Middle frontal gyrus (tissue), 1 donor: Measurements from ENCODE around the gene CDS1.
"Not testable (repeated sequence)": the region's sequence is repeated elsewhere in the genome, so short reads cannot be mapped to it uniquely, and the experiment has no call there.

ENCODE experiments used
- DNase-seq: peaks from one replicate; pipeline ENCODE4 v3.0.0-alpha.2; 2015; ENCODE audit warnings: low spot score; ENCODE audit errors: extremely low spot score

Gene CDS1

GRCh38 chr4:84672177-84672576 lies 89.2 kb downstream of the CDS1 start:
- DNase-seq, result no peak

GRCh38 chr4:84673475-84674240 lies 90.7 kb downstream of the CDS1 start:
- no peak for DNase-seq

- no peak for DNase-seq
Observed at GRCh38 chr4:84677093-84677492, 94.2 kb downstream of the CDS1 start.

- DNase-seq, result no peak
Observed at GRCh38 chr4:84677995-84678394, 95.1 kb downstream of the CDS1 start.

- peak; percentile 30 for DNase-seq
Observed at GRCh38 chr4:84678976-84679744, 96.2 kb downstream of the CDS1 start.

GRCh38 chr4:84680956-84681355 lies 98.0 kb downstream of the CDS1 start:
- DNase-seq, result no peak

- no peak for DNase-seq
Observed at GRCh38 chr4:84681486-84682274, 98.8 kb downstream of the CDS1 start.

- not testable (repeated sequence) for DNase-seq
Observed at GRCh38 chr4:84682661-84683060, 99.7 kb downstream of the CDS1 start.

GRCh38 chr4:84683064-84683850 lies 100.3 kb downstream of the CDS1 start:
- no peak for DNase-seq

GRCh38 chr4:84684361-84684760 lies 101.4 kb downstream of the CDS1 start:
- no peak for DNase-seq

GRCh38 chr4:84685105-84685504 lies 102.2 kb downstream of the CDS1 start:
- DNase-seq, result no peak

- no peak for DNase-seq
Observed at GRCh38 chr4:84688605-84689004, 105.7 kb downstream of the CDS1 start.

- no peak for DNase-seq
Observed at GRCh38 chr4:84689197-84689596, 106.3 kb downstream of the CDS1 start.

- DNase-seq, result no peak
Observed at GRCh38 chr4:84690481-84690880, 107.6 kb downstream of the CDS1 start.

GRCh38 chr4:84691170-84691691 lies 108.3 kb downstream of the CDS1 start:
- peak; percentile 58 for DNase-seq

- no peak for DNase-seq
Observed at GRCh38 chr4:84691800-84692199, 108.9 kb downstream of the CDS1 start.

GRCh38 chr4:84697159-84697558 lies 114.2 kb downstream of the CDS1 start:
- DNase-seq, result no peak

- DNase-seq, result no peak
Observed at GRCh38 chr4:84697615-84698201, 114.8 kb downstream of the CDS1 start.

- DNase-seq, result no peak
Observed at GRCh38 chr4:84699001-84699671, 116.2 kb downstream of the CDS1 start.
